ENCODE results near the gene FSHB. TPM values are rescaled to one million over a fixed set of nuclear protein-coding genes. Genes with fewer than 3 reads are reported as not detected.

The FSHB gene
- polyA plus RNA-seq, 3 donors = not detected

- H3K9ac ChIP-seq (ENCODE audit: insufficient read depth, low read length, poor library complexity, severe bottlenecking) = no peak overlapping the region
- H3K4me3 ChIP-seq (replicated peaks in 1 of 3; ENCODE audit: low read depth in 2 of 3, low read length in 3 of 3) = no peak overlapping the region
Observed at GRCh38 chr11:30244265-30244664, 13.5 kb downstream of the FSHB start.

GRCh38 chr11:30245621-30246020 lies 14.8 kb downstream of the FSHB start:
- peaks cover 0 to 2% (median 0%) of the 10 kb centered on the region in 3 donors for H3K27me3 Mint-ChIP-seq (ENCODE audit: low read depth in 3 of 3)
- H3K27me3 ChIP-seq (ENCODE audit: control insufficient read depth in 2 of 2, insufficient read depth in 2 of 2, low read length in 2 of 2) = no peaks in the 10 kb centered on the region
- peaks cover 0 to 3% (median 1%) of the 10 kb centered on the region in 7 donors for H3K9me3 Mint-ChIP-seq
- H3K79me2 ChIP-seq (ENCODE audit: insufficient read depth, low read length) = no peaks in the 10 kb centered on the region
- no peaks in the 10 kb centered on the region for H3K4me1 Mint-ChIP-seq
- no peak overlapping the region for H3K27ac Mint-ChIP-seq
- no peaks in the 10 kb centered on the region for H3K4me1 ChIP-seq (ENCODE audit: control insufficient read depth in 1 of 2, insufficient read depth in 2 of 2, low read length in 2 of 2)
- H3K9me3 ChIP-seq (replicated peaks in 1 of 2; ENCODE audit: control insufficient read depth in 1 of 2, insufficient read depth in 1 of 2, low read length in 2 of 2) = no peaks in the 10 kb centered on the region
- intact Hi-C loops (cut with micrococcal nuclease) = no loop called here
- no peak overlapping the region for H3K4me3 ChIP-seq (replicated peaks in 1 of 3; ENCODE audit: low read depth in 2 of 3, low read length in 3 of 3)
- H3K9ac ChIP-seq (ENCODE audit: insufficient read depth, low read length, poor library complexity, severe bottlenecking) = no peak overlapping the region
- DNase-seq = no peak
- no peak overlapping the region for H3K4me2 ChIP-seq (replicated peaks; ENCODE audit: extremely low read depth, low read length, poor library complexity, severe bottlenecking)
- no peak for TF ChIP-seq CTCF (IDR thresholded peaks at IDR 0.05)
- no peaks in the 10 kb centered on the region for H3K36me3 Mint-ChIP-seq
- no peaks in the 10 kb centered on the region for H4K20me1 ChIP-seq (ENCODE audit: insufficient read depth, low read length)
- H3K4me3 Mint-ChIP-seq = no peak overlapping the region
- no peaks in the 10 kb centered on the region for H3K36me3 ChIP-seq (replicated peaks in 1 of 2; ENCODE audit: control insufficient read depth in 1 of 2, insufficient read depth in 2 of 2, low read length in 2 of 2)
- no CpG with 5 or more reads among the region's 2 CpGs for WGBS (ENCODE audit: insufficient coverage)
- H2AFZ ChIP-seq (ENCODE audit: insufficient read depth, low read depth, low read length, poor library complexity, severe bottlenecking) = no peak overlapping the region
- H3K27ac ChIP-seq (ENCODE audit: low read depth in 1 of 2, low read length in 2 of 2) = no peak overlapping the region

More at GRCh38 chr11:30244265-30244664, 13.5 kb downstream of the FSHB start:
- WGBS (ENCODE audit: insufficient coverage) = no CpG with 5 or more reads among the region's 1 CpG
- no peak overlapping the region for H2AFZ ChIP-seq (ENCODE audit: insufficient read depth, low read depth, low read length, poor library complexity, severe bottlenecking)
- Mint-ChIP-seq H3K27me3 (ENCODE audit: low read depth in 3 of 3) (peaks cover 0 to under 1% (median 0%) of the 10 kb centered on the region in 3 donors), H3K4me1 (no peaks in the 10 kb centered on the region), H3K9me3 (peaks cover 0 to 2% (median 0%) of the 10 kb centered on the region in 7 donors), H3K4me3 (no peak overlapping the region), H3K27ac (no peak overlapping the region), H3K36me3 (no peaks in the 10 kb centered on the region)
- no peak overlapping the region for H3K4me2 ChIP-seq (replicated peaks; ENCODE audit: extremely low read depth, low read length, poor library complexity, severe bottlenecking)
- no peaks in the 10 kb centered on the region for H3K36me3 ChIP-seq (replicated peaks in 1 of 2; ENCODE audit: control insufficient read depth in 1 of 2, insufficient read depth in 2 of 2, low read length in 2 of 2)
- intact Hi-C loops (cut with micrococcal nuclease) = no loop called here
- no peaks in the 10 kb centered on the region for H3K9me3 ChIP-seq (replicated peaks in 1 of 2; ENCODE audit: control insufficient read depth in 1 of 2, insufficient read depth in 1 of 2, low read length in 2 of 2)
- no peak for DNase-seq
- no peak for TF ChIP-seq CTCF (IDR thresholded peaks at IDR 0.05)
- no peaks in the 10 kb centered on the region for H3K79me2 ChIP-seq (ENCODE audit: insufficient read depth, low read length)
- H3K4me1 ChIP-seq (ENCODE audit: control insufficient read depth in 1 of 2, insufficient read depth in 2 of 2, low read length in 2 of 2) = no peaks in the 10 kb centered on the region
- no peak overlapping the region for H3K27ac ChIP-seq (ENCODE audit: low read depth in 1 of 2, low read length in 2 of 2)
- no peaks in the 10 kb centered on the region for H4K20me1 ChIP-seq (ENCODE audit: insufficient read depth, low read length)
- no peaks in the 10 kb centered on the region for H3K27me3 ChIP-seq (ENCODE audit: control insufficient read depth in 2 of 2, insufficient read depth in 2 of 2, low read length in 2 of 2)

Data from CD14-positive monocyte (primary cell).